ENCODE data around the gene TNFRSF6B.
A peak's percentile ranks its signal among the peaks of the same experiment; 100 is the strongest.

Gene TNFRSF6B

GRCh38 chr20:63680857-63681608, 15.4 kb upstream of the TNFRSF6B start:
- TF ChIP-seq, protein P1, sequence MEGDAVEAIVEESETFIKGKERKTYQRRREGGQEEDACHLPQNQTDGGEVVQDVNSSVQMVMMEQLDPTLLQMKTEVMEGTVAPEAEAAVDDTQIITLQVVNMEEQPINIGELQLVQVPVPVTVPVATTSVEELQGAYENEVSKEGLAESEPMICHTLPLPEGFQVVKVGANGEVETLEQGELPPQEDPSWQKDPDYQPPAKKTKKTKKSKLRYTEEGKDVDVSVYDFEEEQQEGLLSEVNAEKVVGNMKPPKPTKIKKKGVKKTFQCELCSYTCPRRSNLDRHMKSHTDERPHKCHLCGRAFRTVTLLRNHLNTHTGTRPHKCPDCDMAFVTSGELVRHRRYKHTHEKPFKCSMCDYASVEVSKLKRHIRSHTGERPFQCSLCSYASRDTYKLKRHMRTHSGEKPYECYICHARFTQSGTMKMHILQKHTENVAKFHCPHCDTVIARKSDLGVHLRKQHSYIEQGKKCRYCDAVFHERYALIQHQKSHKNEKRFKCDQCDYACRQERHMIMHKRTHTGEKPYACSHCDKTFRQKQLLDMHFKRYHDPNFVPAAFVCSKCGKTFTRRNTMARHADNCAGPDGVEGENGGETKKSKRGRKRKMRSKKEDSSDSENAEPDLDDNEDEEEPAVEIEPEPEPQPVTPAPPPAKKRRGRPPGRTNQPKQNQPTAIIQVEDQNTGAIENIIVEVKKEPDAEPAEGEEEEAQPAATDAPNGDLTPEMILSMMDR (IDR thresholded peaks at IDR 0.05; ENCODE audit: low read depth, low read length): no peak

DNA sequence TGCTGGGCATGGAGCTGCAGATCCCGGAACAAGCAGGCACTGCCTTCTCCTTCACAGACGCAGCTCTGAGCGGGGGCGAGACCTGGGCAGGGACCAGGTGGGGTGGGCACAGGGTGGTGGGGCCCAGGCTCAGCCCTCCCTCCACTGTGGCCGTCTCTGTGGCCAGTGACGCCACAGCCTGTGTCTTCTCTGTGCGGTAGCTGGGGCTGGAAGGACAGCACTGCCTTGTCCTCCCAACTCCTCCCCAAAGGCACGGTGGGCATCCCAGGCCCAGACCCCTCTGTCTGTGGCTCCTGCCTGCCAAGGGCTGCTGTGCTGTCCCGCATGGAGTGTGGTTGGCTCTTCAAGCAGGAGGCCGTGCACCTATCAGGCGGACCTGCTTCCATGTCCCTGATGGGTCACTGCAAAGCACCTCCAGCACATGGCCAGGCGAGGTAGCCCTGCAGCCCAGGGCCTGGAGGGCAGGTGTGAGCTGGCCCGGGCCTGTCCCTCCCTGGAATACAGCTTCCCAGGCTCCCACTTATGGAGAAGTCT, 14.8 kb upstream of the TNFRSF6B start:
- no peak for DNase-seq (ENCODE audit: extremely low read depth, low read depth)
- TF ChIP-seq, protein P1 (IDR thresholded peaks at IDR 0.05; ENCODE audit: low read depth, low read length): no peak

More at GRCh38 chr20:63680857-63681608, 15.4 kb upstream of the TNFRSF6B start:
- no peak for DNase-seq (ENCODE audit: extremely low read depth, low read depth)

- DNase-seq (ENCODE audit: extremely low read depth, low read depth): peak; percentile 91
- TF ChIP-seq, protein P1 (IDR thresholded peaks at IDR 0.05; ENCODE audit: low read depth, low read length): no peak
Observed at GRCh38 chr20:63682384-63683139, 13.9 kb upstream of the TNFRSF6B start.

DNA sequence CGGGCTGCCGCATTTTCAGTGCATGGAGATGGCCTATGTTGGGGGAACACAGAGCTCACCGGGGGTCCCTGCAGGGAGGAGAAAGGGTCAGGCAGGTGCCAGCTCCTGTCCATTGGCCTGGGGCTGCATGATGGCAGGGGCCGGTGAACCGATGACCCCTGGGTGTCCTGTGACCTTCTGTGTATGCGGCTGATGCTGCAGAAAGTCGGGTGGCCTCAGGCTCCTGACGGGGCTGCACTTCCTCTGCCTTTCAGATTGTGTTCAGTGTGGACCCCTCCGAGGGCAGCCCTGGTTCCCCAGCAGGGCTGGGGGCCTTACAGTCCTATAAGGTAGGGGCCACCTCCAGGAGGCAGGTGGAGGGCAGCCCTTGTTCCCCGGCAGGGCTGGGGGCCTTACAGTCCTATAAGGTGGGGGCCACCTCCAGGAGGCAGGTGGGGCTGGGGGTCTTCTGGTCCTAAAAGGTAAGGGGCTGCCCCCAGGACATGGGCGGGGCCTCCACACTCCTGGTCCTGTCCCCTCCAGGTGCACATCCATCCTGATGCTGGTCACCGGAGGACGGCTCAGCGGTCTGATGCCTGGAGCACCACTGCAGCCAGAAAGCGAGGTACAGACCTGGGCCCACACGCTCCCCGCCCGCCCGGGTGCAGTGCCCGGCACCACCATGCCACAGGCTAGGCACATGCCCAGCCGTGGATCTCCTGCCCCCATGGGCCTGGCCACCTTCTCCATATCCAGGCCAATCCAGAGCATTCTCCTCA, 11.0 kb upstream of the TNFRSF6B start:
- TF ChIP-seq, protein P1 (IDR thresholded peaks at IDR 0.05; ENCODE audit: low read depth, low read length): no peak

DNA sequence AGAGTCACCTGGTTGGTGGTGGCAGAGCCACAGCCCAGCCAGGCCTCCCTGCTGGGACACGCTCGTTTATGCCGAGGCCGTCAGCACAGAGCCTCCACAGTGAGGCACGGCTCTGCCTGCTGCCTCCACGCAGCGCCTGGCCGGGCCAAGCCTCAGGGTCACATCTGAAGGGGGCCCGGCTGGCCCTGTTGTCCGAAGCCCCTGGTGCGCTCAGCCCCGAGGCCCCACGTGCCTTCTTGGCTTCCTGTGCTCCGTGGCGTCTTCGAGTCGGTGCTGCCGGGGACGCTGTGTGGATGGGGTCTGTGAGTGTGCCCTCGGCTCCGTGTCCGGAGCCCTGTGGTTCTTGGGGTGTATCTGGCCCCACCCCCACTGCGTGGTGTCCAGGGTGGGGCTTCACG, 10.4 kb upstream of the TNFRSF6B start:
- TF ChIP-seq, protein P1 (IDR thresholded peaks at IDR 0.05; ENCODE audit: low read depth, low read length): no peak
- no peak for DNase-seq (ENCODE audit: extremely low read depth, low read depth)

More for the DNA sequence above, 11.0 kb upstream of the TNFRSF6B start:
- DNase-seq (ENCODE audit: extremely low read depth, low read depth): no peak

GRCh38 chr20:63686492-63687321, 9.7 kb upstream of the TNFRSF6B start:
- TF ChIP-seq, protein P1 (IDR thresholded peaks at IDR 0.05; ENCODE audit: low read depth, low read length): no peak
- peak; percentile 60 for DNase-seq (ENCODE audit: extremely low read depth, low read depth)
